HCT116 (cell line): ENCODE data around the gene THPO. TPM values are rescaled to one million over a fixed set of nuclear protein-coding genes. Genes with fewer than 3 reads are reported as not detected.
A peak's percentile ranks its signal among the peaks of the same experiment; 100 is the strongest.

Source experiments
- ATAC-seq: fragments of 200-7000 bp; cut with Tn5 transposase; 2 replicates; pipeline ENCODE4 v1.9.1; 2020; ENCODE audit warnings: mild to moderate bottlenecking, moderate library complexity
- BruUV-seq: library from RNA; stranded (reverse); fragments of 400-500 nt; replicated peaks from 2 replicates; lab custom pipeline; 2021; lab: Mats Ljungman, UMichigan
- CTCF ChIA-PET: fragments of 300-600 bp; sonication (Branson Sonifier 250); formaldehyde crosslinking; loops from one replicate; lab custom pipeline; 2021; ENCODE audit warnings: antibody characterized with exemption; lab: Charles Lee
- POLR2A ChIA-PET: fragments of 300-600, 350-600 bp; sonication (Branson Sonifier 250); formaldehyde crosslinking; loops from one replicate; lab custom pipeline; 2021; ENCODE audit warnings: antibody characterized with exemption; lab: Charles Lee
- RAD21 ChIA-PET, 2 experiments: fragments of 300-600 bp; sonication (Branson Sonifier 250); formaldehyde crosslinking; loops; one replicate each; lab custom pipeline; 2023; ENCODE audit warnings: low total read pairs in 2 of 2; ENCODE audit not compliant: uncharacterized antibody in 2 of 2, unreplicated experiment in 2 of 2, low non-redundant PET in 1 of 2; lab: Charles Lee
- DNase-seq: peaks from one replicate; pipeline ENCODE4 v3.0.0-alpha.2; 2010; ENCODE audit warnings: low read depth, low spot score
- H2AFZ ChIP-seq: fragments of 200-600 bp; shearing (Covaris generic), sonication (generic); 2 replicates; pipeline ENCODE4 v1.6.1; 2017; ENCODE audit warnings: low read depth, mixed run types, mixed read lengths, antibody characterized with exemption, low read length; ENCODE audit not compliant: poor library complexity, severe bottlenecking
- H3K27ac ChIP-seq: 2 replicates; pipeline ENCODE4 v1.5.1; 2012; ENCODE audit warnings: low read depth, low read length
- H3K27me3 ChIP-seq: fragments of 200-600 bp; sonication (generic); 2 replicates; pipeline ENCODE4 v1.6.1; 2016; ENCODE audit warnings: mixed run types, low read length, mixed read lengths; ENCODE audit not compliant: insufficient read depth
- H3K36me3 ChIP-seq, 2 experiments: fragments of 200-500 bp in 1 of 2; fragments of 200-600 bp in 1 of 2; sonication (Bioruptor generic) in 1 of 2; sonication (generic) in 1 of 2; 2 replicates each; pipeline versions ENCODE4 v1.5.1 to v1.6.1; 2014 to 2016; ENCODE audit warnings: low read length in 2 of 2, inconsistent platforms in 1 of 2, mixed read lengths in 1 of 2, mixed run types in 1 of 2; ENCODE audit not compliant: insufficient read depth in 2 of 2, control insufficient read depth in 1 of 2
- H3K4me1 ChIP-seq, 2 experiments: fragments of 200-600 bp in 1 of 2; sonication (generic) in 1 of 2; 2 replicates each; pipeline versions ENCODE4 v1.5.1 to v1.6.1; 2012 to 2017; ENCODE audit warnings: low read length in 2 of 2, inconsistent platforms in 1 of 2, mild to moderate bottlenecking in 1 of 2, mixed read lengths in 1 of 2, mixed run types in 1 of 2, moderate library complexity in 1 of 2; ENCODE audit not compliant: insufficient read depth in 2 of 2, control insufficient read depth in 1 of 2
- H3K4me2 ChIP-seq: fragments of 200-600 bp; sonication (generic); 2 replicates; pipeline ENCODE4 v1.6.1; 2017; ENCODE audit warnings: mixed run types, low read length, mixed read lengths
- H3K4me3 ChIP-seq, 2 experiments: fragments of 200-600 bp in 1 of 2; sonication (generic) in 1 of 2; replicated peaks in 1 of 2; 2 replicates each; pipeline ENCODE4 v1.5.1; 2011 to 2016; ENCODE audit warnings: low read length in 2 of 2, control low read depth in 1 of 2, low read depth in 1 of 2, mild to moderate bottlenecking in 1 of 2, mixed read lengths in 1 of 2, mixed run types in 1 of 2
- H3K79me2 ChIP-seq: fragments of 200-600 bp; sonication (generic); 2 replicates; pipeline ENCODE4 v1.6.1; 2017; ENCODE audit warnings: mild to moderate bottlenecking, mixed run types, low read length, moderate library complexity, mixed read lengths; ENCODE audit not compliant: insufficient read depth
- H3K9ac ChIP-seq: fragments of 200-600 bp; sonication (generic); 2 replicates; pipeline ENCODE4 v1.6.1; 2016; ENCODE audit warnings: low read length, mixed read lengths
- H3K9me2 ChIP-seq: fragments of 200-600 bp; sonication (generic), shearing (Covaris generic); 2 replicates; pipeline ENCODE4 v1.6.1; 2017; ENCODE audit warnings: mixed run types, mild to moderate bottlenecking, moderate library complexity; ENCODE audit not compliant: insufficient read depth
- H3K9me3 ChIP-seq, 2 experiments: fragments of 200-500 bp in 1 of 2; fragments of 200-600 bp in 1 of 2; sonication (Bioruptor generic) in 1 of 2; sonication (generic) in 1 of 2; 2 replicates each; pipeline ENCODE4 v1.6.1; 2014 to 2017; ENCODE audit warnings: low read length in 2 of 2, mixed read lengths in 2 of 2, inconsistent platforms in 1 of 2, low read depth in 1 of 2, mild to moderate bottlenecking in 1 of 2, mixed run types in 1 of 2, moderate library complexity in 1 of 2; ENCODE audit not compliant: control insufficient read depth in 1 of 2, insufficient read depth in 1 of 2
- H4K20me1 ChIP-seq: fragments of 200-600 bp; sonication (generic), shearing (Covaris generic); 2 replicates; pipeline ENCODE4 v1.6.1; 2017; ENCODE audit warnings: mixed run types, mild to moderate bottlenecking, moderate library complexity; ENCODE audit not compliant: insufficient read depth
- EZH2phosphoT487 ChIP-seq: fragments of 200-600 bp; IDR thresholded peaks from 2 replicates; pipeline ENCODE4 v1.6.1; 2018; ENCODE audit warnings: antibody characterized with exemption, borderline replicate concordance
- FOSL1 ChIP-seq: IDR thresholded peaks from 2 replicates; pipeline ENCODE4 v1.6.1; 2012; ENCODE audit warnings: low read depth
- SRF ChIP-seq: IDR thresholded peaks from 2 replicates; pipeline ENCODE4 v1.6.1; 2012; ENCODE audit warnings: low read depth
- ZFX ChIP-seq: fragments of 450-650 bp; IDR thresholded peaks from 2 replicates; pipeline ENCODE4 v1.6.1; 2017
- ZNF274 ChIP-seq: fragments of 200-500 bp; sonication (Bioruptor generic); IDR thresholded peaks from 2 replicates; pipeline ENCODE4 v1.6.1; 2014; ENCODE audit warnings: mild to moderate bottlenecking, low read depth, low read length, inconsistent platforms
- intact Hi-C: fragments of 100-400 bp; cut with micrococcal nuclease; formaldehyde crosslinking; loops from 2 replicates; pipeline ENCODE4 v1.10.0; 2022
- total RNA-seq: library from RNA; stranded (reverse); gene quantifications from one replicate; pipeline ENCODE4 v1.2.1, GENCODE V29; 2021; ENCODE audit not compliant: unreplicated experiment
- TF ChIP-seq, protein P1 (sequence below), 3 experiments: fragments of 200-600 bp in 1 of 3; sonication (generic) in 1 of 3; IDR thresholded peaks in 2 of 3; conservative IDR thresholded peaks in 1 of 3; 2 replicates each; pipeline ENCODE4 v1.5.1; 2012 to 2017; ENCODE audit warnings: low read depth in 2 of 3, low read length in 2 of 3, antibody characterized with exemption in 1 of 3, borderline replicate concordance in 1 of 3, control low read depth in 1 of 3, mild to moderate bottlenecking in 1 of 3, mixed read lengths in 1 of 3, mixed run types in 1 of 3, moderate library complexity in 1 of 3; ENCODE audit not compliant: insufficient read depth in 1 of 3

The THPO gene
- total RNA-seq, 1 experiment from 2014 or later, result not detected

DNA sequence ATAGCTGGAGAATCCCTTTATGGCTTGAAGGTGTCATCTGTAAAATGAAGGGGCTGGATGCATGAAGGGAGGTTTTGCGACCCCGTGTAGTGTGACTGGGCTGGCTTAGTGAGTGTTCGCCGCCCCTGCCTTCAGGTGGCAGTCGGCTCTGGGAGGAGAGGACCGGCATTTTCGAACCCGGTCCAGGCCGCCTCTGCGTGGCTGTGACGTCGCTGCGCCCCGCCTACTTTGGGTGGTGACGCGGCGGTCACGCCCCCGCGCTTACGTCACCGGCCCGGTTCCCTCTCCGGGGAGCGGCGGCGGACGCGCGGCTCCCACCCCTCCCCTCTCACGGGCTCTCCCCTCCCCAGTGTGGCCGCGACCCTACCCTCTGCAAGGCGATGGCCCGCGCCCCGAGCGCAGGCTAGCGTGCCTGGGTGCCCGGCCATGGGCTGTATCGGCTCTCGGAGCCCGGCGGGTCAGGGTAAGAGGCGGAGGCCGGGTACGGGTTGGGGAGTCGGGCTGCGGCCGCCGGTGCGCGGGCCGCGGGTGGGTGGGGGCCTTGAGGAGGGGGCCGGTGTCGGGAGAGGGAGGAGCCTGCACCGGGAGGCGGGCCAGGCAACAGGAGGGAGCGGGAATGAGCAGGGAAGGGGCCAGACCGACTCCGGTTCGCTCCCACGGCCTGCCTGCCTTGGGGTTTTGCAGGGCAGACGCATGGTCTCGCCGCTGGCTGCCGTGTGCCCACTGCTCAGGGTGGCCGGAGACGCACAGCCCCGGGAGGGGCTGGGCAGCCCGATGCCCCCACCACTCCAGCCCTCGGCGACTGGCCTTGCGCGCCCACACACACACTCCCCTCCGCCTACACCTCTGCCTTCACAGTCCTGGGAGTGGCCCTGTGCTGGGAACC, 42.1 kb downstream of the THPO start (continued):
- TF ChIP-seq, protein P1, sequence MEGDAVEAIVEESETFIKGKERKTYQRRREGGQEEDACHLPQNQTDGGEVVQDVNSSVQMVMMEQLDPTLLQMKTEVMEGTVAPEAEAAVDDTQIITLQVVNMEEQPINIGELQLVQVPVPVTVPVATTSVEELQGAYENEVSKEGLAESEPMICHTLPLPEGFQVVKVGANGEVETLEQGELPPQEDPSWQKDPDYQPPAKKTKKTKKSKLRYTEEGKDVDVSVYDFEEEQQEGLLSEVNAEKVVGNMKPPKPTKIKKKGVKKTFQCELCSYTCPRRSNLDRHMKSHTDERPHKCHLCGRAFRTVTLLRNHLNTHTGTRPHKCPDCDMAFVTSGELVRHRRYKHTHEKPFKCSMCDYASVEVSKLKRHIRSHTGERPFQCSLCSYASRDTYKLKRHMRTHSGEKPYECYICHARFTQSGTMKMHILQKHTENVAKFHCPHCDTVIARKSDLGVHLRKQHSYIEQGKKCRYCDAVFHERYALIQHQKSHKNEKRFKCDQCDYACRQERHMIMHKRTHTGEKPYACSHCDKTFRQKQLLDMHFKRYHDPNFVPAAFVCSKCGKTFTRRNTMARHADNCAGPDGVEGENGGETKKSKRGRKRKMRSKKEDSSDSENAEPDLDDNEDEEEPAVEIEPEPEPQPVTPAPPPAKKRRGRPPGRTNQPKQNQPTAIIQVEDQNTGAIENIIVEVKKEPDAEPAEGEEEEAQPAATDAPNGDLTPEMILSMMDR (IDR thresholded peaks at IDR 0.05 in 2 of 3, conservative IDR thresholded peaks at IDR 0.05 in 1 of 3; ENCODE audit: borderline replicate concordance in 1 of 3, insufficient read depth in 1 of 3, low read depth in 2 of 3, low read length in 2 of 3), result no peak
- TF ChIP-seq FOSL1, result no peak
- peak; percentile 44; the same call in 1 of the 2 replicates for TF ChIP-seq ZFX
- TF ChIP-seq EZH2phosphoT487, result no peak

GRCh38 chr3:184335291-184335660, 42.7 kb downstream of the THPO start:
- BruUV-seq, result no TSS peak
- Histone ChIP-seq H3K36me3 (peaks cover 32 to 44% of the 10 kb centered on the region in 2 experiments), H3K4me3 (peak overlapping the region in 1 of 2 experiments; percentile 73; a peak in 3 of 4 replicates), H3K9ac (peak overlapping the region; percentile 83), H3K4me1 (peaks cover 2 to 68% of the 10 kb centered on the region in 2 experiments; a peak in 3 of 4 replicates), H3K79me2 (peaks cover 54% of the 10 kb centered on the region), H2AFZ (no peak overlapping the region), H3K9me2 (no peaks in the 10 kb centered on the region), H3K27ac (peak overlapping the region; percentile 85), H4K20me1 (peaks cover 28% of the 10 kb centered on the region; the same call in 1 of the 2 replicates), H3K9me3 (no peaks in the 10 kb centered on the region), H3K27me3 (no peaks in the 10 kb centered on the region), H3K4me2 (peak overlapping the region; percentile 90)
- intact Hi-C loops, result no loop called here
- ATAC-seq (peak; percentile 28), DNase-seq (no peak)
- CTCF ChIA-PET, result interaction anchor here (0.9 to 1.3 kb wide), 2 partner anchors 10 to 46 kb away, joined by 3 read pairs; no protein-coding TSS in a partner anchor
- RAD21 ChIA-PET, result no interaction called here
- POLR2A ChIA-PET, result no interaction called here
- no peak for TF ChIP-seq SRF
- TF ChIP-seq ZNF274, result no peak
